ENCODE data around the gene ARL5B. TPM values are rescaled to one million over a fixed set of nuclear protein-coding genes. Genes with fewer than 3 reads are reported as not detected.

Gene ARL5B
- total and polyA plus RNA-seq, 9 of the 15 experiments (the other 6 are each of a cell fraction or from before 2014, with no cell fraction given): 4.1 to 22.2 (median 15.1) TPM

- H3K4me2 ChIP-seq (ENCODE audit: insufficient read depth, low read length): no peak overlapping the region
- H3K27me3 ChIP-seq (ENCODE audit: control insufficient read depth in 2 of 2, insufficient read depth in 2 of 2, low read length in 2 of 2): no peaks in the 10 kb centered on the region
- no peak overlapping the region for H2AFZ ChIP-seq (ENCODE audit: low read depth, low read length)
- in situ Hi-C loops (cut with MboI) (no loop called here), intact Hi-C loops (cut with micrococcal nuclease) (no loop called here)
- 0 out of 2 replicates have a peak, but pooled peaks cover 5% of the 10 kb centered on the region for H4K20me1 ChIP-seq (replicated peaks; ENCODE audit: control insufficient read depth, insufficient read depth, low read length)
- H3K4me1 ChIP-seq (replicated peaks in 1 of 2; ENCODE audit: control insufficient read depth in 2 of 2, insufficient read depth in 2 of 2, low read length in 2 of 2): peaks cover 0 to 11% of the 10 kb centered on the region in 2 experiments; a peak in 3 of 5 replicates
- no peak overlapping the region for H3K9ac ChIP-seq (ENCODE audit: insufficient read depth in 1 of 2, low read depth in 2 of 2, low read length in 2 of 2)
- 62% methylated on average over 3 of the region's 3 CpGs for WGBS (ENCODE audit: insufficient coverage, low coverage, missing lambda C conversion rate)
- no peaks in the 10 kb centered on the region for H3K9me3 ChIP-seq (replicated peaks; ENCODE audit: control insufficient read depth, insufficient read depth, low read depth, low read length)
- ATAC-seq (no peak), DNase-seq (ENCODE audit: extremely low read depth in 1 of 4, low spot score in 3 of 4) (no peak), FAIRE-seq (no peak)
- H3K36me3 ChIP-seq (ENCODE audit: control insufficient read depth, insufficient read depth, low read length): peaks cover 46% of the 10 kb centered on the region; the same call in 2 of the 3 replicates
- ChIA-PET CTCF (ENCODE audit: low intra/inter-chr PET ratio) (no interaction called here), POLR2A (no interaction called here)
- H3K27ac ChIP-seq (ENCODE audit: extremely low read depth, low read depth, low read length): no peak overlapping the region
- no peak overlapping the region for H3K4me3 ChIP-seq
- no TSS peak for BruUV-seq (replicated peaks)
- no peaks in the 10 kb centered on the region for H3K9me1 ChIP-seq (ENCODE audit: control insufficient read depth, insufficient read depth, low read length)
- H3K79me2 ChIP-seq (ENCODE audit: control insufficient read depth, insufficient read depth, low read length): peaks cover 71% of the 10 kb centered on the region
- TF ChIP-seq ZNF76 (CRISPR knock-in tag; IDR thresholded peaks at IDR 0.05; ENCODE audit: borderline replicate concordance) (no peak), ZKSCAN8 (CRISPR knock-in tag; IDR thresholded peaks at IDR 0.05) (no peak), PRMT5 (CRISPR knock-in tag; IDR thresholded peaks at IDR 0.05) (no peak), GTF3C2 (IDR thresholded peaks at IDR 0.05; ENCODE audit: borderline replicate concordance, extremely low read depth, insufficient read length) (no peak), E4F1 (CRISPR knock-in tag; IDR thresholded peaks at IDR 0.05; ENCODE audit: borderline replicate concordance) (no peak), HMBOX1 (IDR thresholded peaks at IDR 0.05) (no peak), CHAMP1 (IDR thresholded peaks at IDR 0.05) (no peak), POLR2B (IDR thresholded peaks at IDR 0.05; ENCODE audit: low read depth, partially characterized antibody) (no peak)
These were observed 6.8 kb downstream of the ARL5B start for GRCh38 chr10:18665815-18666558.
